Spleen (tissue), 7 donors: ENCODE results near the gene GABBR2.

Source experiments
- CTCF ChIP-seq, 11 experiments: fragments of 200-600 bp in 7 of 11; fragments of 450-650 bp in 4 of 11; sonication (generic) in 4 of 11; IDR thresholded peaks in 8 of 11; conservative IDR thresholded peaks in 3 of 11; 1 replicate in 7 of 11; 2 replicates in 4 of 11; pipeline versions ENCODE4 v1.4.0 to v1.8.0; 2016 to 2021; ENCODE audit warnings: antibody characterized with exemption in 11 of 11, inconsistent platforms in 4 of 11, mild to moderate bottlenecking in 1 of 11
- POLR2A ChIP-seq, 3 donors: fragments of 450-650 bp; IDR thresholded peaks; one replicate each; pipeline ENCODE4 v1.5.1; 2017; ENCODE audit warnings: antibody characterized with exemption in 3 of 3, mild to moderate bottlenecking in 1 of 3
- POLR2AphosphoS5 ChIP-seq, 3 donors: sonication (generic); formaldehyde crosslinking; IDR thresholded peaks; one replicate each; pipeline ENCODE4 v1.5.1; 2017; ENCODE audit warnings: antibody characterized with exemption in 3 of 3
- donor health status: DM: no; HTN: no; CAD: no; lungs with moderate emphysema.
- donor health status: DM: no; HTN: no; CAD: no.
- donor health status: DM: no; HTN: no; CAD: no.

- TF ChIP-seq CTCF (IDR thresholded peaks at IDR 0.05 in 8 of 11, conservative IDR thresholded peaks at IDR 0.05 in 3 of 11) (no peak), POLR2AphosphoS5 (IDR thresholded peaks at IDR 0.05) (no peak), POLR2A (IDR thresholded peaks at IDR 0.05) (no peak)
These were observed 338.8 kb downstream of the GABBR2 start for GRCh38 chr9:98369896-98370295.
